ENCODE results near the gene TPST1. TPM values are rescaled to one million over a fixed set of nuclear protein-coding genes. Genes with fewer than 3 reads are reported as not detected.

The TPST1 gene
- total RNA-seq, 4 donors from 2014 or later, result 1.4 to 3.7 (median 3.0) TPM

DNA sequence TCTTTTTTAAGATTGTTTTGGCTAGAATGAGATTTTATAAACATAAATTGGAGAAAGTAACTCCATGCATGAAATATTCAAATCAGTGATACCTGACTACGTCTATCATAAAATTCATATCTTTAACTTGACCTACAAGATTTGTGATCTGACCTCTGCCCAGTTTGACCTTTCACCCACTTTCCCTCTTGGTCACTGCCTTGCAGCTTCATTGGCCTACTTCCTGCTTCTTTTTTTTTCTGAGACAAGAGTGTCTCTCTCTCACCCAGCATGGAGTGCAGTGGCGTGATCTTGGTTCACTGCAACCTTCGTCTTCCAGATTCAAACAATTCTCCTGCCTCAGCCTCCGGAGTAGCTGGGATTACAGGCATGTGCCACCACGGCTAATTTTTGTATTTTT is 28.5 kb downstream of the TPST1 start:
- in situ Hi-C loops (cut with MboI; ENCODE audit: low sequenced_read_pairs in 4 of 4), result no loop called here

DNA sequence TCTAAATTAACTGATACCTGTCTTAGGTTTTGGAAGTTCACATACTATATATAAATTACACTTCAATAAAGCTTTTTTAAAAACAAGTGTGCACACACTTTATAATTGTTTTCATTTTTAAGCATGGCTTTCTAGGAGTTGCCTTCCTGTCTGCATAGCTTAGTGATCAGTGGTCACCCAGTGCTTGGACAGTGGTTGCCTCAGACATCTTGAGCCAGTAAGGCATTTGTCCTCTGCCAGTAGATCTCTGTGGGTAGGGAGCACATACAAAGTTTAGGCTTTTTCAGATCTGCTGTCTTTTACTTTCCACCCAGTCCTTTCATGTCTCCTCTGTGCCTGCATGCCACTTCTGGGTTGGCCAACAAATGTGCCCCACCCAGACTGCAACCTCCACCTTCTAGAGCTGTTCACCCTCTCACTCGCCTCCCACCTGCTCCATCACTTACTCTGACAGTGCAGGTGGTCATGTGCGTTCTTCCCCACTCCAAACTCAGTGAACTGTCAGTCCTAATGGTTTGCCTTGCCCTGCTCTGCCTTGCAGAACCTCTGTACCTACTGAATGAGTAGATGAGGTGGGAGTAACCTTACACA is 31.7 kb downstream of the TPST1 start:
- intact Hi-C loops (cut with DNase I; ENCODE audit: low total_unique reads) (no loop called here), in situ Hi-C loops (cut with MboI; ENCODE audit: low sequenced_read_pairs in 4 of 4) (no loop called here)
- Histone ChIP-seq H3K9me3 (no peaks in the 10 kb centered on the region), H3K27ac (no peak overlapping the region), H3K4me3 (no peak overlapping the region), H3K4me1 (no peaks in the 10 kb centered on the region), H3K36me3 (no peaks in the 10 kb centered on the region), H3K27me3 (no peaks in the 10 kb centered on the region)
- DNase-seq (no peak), ATAC-seq (no peak)
- TF ChIP-seq, protein P1, sequence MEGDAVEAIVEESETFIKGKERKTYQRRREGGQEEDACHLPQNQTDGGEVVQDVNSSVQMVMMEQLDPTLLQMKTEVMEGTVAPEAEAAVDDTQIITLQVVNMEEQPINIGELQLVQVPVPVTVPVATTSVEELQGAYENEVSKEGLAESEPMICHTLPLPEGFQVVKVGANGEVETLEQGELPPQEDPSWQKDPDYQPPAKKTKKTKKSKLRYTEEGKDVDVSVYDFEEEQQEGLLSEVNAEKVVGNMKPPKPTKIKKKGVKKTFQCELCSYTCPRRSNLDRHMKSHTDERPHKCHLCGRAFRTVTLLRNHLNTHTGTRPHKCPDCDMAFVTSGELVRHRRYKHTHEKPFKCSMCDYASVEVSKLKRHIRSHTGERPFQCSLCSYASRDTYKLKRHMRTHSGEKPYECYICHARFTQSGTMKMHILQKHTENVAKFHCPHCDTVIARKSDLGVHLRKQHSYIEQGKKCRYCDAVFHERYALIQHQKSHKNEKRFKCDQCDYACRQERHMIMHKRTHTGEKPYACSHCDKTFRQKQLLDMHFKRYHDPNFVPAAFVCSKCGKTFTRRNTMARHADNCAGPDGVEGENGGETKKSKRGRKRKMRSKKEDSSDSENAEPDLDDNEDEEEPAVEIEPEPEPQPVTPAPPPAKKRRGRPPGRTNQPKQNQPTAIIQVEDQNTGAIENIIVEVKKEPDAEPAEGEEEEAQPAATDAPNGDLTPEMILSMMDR (IDR thresholded peaks at IDR 0.05 in 4 of 5, conservative IDR thresholded peaks at IDR 0.05 in 1 of 5), result no peak
- TF ChIP-seq POLR2A (IDR thresholded peaks at IDR 0.05), result no peak

More for the DNA sequence above, 28.5 kb downstream of the TPST1 start:
- no peaks in the 10 kb centered on the region for H3K4me1 ChIP-seq
- no peak overlapping the region for H3K27ac ChIP-seq
- no peaks in the 10 kb centered on the region for H3K27me3 ChIP-seq
- TF ChIP-seq POLR2A (IDR thresholded peaks at IDR 0.05), result no peak
- TF ChIP-seq, protein P1 (IDR thresholded peaks at IDR 0.05 in 4 of 5, conservative IDR thresholded peaks at IDR 0.05 in 1 of 5), result no peak
- DNase-seq (no peak), ATAC-seq (no peak)
- no peaks in the 10 kb centered on the region for H3K36me3 ChIP-seq
- intact Hi-C loops (cut with DNase I; ENCODE audit: low total_unique reads), result no loop called here
- H3K9me3 ChIP-seq, result no peaks in the 10 kb centered on the region
- no peak overlapping the region for H3K4me3 ChIP-seq

DNA sequence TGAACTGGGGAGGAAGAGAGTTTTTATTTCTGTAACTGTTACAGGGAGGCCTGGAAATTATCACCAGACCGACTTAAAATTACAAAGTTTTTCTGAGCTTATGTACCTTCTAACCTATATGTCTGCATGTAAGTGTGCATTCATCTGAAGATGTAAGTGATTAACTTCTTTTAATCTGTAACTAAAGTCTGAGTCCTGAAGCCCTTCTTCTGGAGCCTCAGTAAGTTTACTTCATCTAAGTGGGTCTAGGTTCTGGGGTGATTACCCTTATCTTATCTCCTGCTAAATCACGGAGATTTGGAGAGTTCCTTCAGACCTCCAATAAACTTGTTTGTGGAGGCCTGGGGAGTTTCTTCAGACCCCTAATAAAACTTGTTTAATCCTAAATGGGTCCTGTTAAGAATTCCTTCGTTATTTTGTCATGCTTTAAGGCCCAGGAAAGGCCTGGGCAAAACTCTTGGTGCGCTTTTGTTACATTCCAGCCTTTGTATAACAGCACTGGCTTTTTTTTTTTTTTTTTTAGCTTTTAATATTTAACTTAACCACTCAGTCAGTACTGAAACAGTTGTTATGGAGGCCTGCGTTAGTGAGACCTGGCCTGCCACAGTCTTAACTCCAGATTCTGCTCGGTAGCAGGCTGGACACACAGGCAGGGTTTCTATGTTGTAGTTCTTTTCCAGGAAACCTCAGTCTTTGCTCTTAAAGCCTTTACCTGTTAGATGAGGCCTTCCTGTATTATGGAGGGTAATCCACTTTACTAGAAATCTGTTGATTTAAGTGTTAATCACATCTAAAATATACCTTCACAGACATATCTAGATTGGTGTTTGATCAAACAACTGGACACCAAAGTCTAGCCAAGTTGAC is 33.0 kb downstream of the TPST1 start:
- Histone ChIP-seq H3K4me3 (no peak overlapping the region), H3K36me3 (no peaks in the 10 kb centered on the region), H3K27ac (no peak overlapping the region), H3K4me1 (no peaks in the 10 kb centered on the region), H3K9me3 (no peaks in the 10 kb centered on the region), H3K27me3 (no peaks in the 10 kb centered on the region)
- ATAC-seq, result no peak
- intact Hi-C loops (cut with DNase I; ENCODE audit: low total_unique reads), result no loop called here
- no peak for DNase-seq
- TF ChIP-seq, protein P1 (IDR thresholded peaks at IDR 0.05 in 4 of 5, conservative IDR thresholded peaks at IDR 0.05 in 1 of 5), result no peak
- no peak for TF ChIP-seq POLR2A (IDR thresholded peaks at IDR 0.05)
- in situ Hi-C loops (cut with MboI; ENCODE audit: low sequenced_read_pairs in 4 of 4), result no loop called here

DNA sequence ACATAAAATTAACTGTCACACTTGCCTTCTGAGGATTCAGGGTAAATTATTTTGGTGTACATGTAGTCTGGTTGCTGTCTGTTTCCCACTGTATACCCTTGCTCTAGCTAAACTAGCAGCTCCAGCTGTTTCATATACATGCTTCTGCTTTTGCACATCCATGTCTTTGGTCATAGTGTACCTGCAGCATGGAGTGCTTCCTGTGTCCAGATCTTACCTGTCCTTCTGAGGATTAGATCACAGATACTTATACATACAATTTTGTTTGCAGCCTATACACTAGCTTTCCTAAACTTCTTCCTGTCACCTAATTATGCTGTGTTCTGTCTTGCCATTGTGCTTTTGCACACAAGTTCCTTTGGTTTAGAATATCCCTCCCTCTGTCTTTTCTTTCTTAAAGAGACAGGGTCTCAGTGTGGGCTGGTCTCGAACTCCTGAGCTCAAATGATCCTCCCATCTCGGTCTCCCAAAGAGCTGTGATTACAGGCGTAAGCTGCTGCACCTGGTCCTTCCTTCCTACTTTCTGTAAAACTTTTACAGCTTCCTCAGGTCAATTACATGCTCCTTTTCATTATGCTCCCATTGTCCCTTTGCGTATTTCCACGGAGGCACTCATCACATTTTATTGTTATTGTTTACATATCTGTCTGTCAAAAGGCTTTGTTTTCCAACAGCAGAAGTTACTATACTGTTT is 33.8 kb downstream of the TPST1 start:
- intact Hi-C loops (cut with DNase I; ENCODE audit: low total_unique reads) (no loop called here), in situ Hi-C loops (cut with MboI; ENCODE audit: low sequenced_read_pairs in 4 of 4) (no loop called here)
- DNase-seq (no peak), ATAC-seq (no peak)
- TF ChIP-seq POLR2A (IDR thresholded peaks at IDR 0.05), result no peak
- TF ChIP-seq, protein P1 (IDR thresholded peaks at IDR 0.05 in 4 of 5, conservative IDR thresholded peaks at IDR 0.05 in 1 of 5), result no peak
- no peaks in the 10 kb centered on the region for H3K27me3 ChIP-seq
- H3K27ac ChIP-seq, result no peak overlapping the region
- no peaks in the 10 kb centered on the region for H3K36me3 ChIP-seq
- no peak overlapping the region for H3K4me3 ChIP-seq
- no peaks in the 10 kb centered on the region for H3K4me1 ChIP-seq
- no peaks in the 10 kb centered on the region for H3K9me3 ChIP-seq
